ENCODE measurements around the gene LHX8.

- TF ChIP-seq ELF4 (IDR thresholded peaks at IDR 0.05) (no peak), FOXK2 (IDR thresholded peaks at IDR 0.05) (no peak), SP1 (IDR thresholded peaks at IDR 0.05) (no peak), CTBP1 (IDR thresholded peaks at IDR 0.05; ENCODE audit: borderline replicate concordance) (no peak), NFRKB (IDR thresholded peaks at IDR 0.05) (no peak), SUZ12 (IDR thresholded peaks at IDR 0.05) (no peak), BHLHE40 (IDR thresholded peaks at IDR 0.05; ENCODE audit: borderline replicate concordance) (no peak), FOXM1 (IDR thresholded peaks at IDR 0.05; ENCODE audit: borderline replicate concordance) (no peak), ZNF384 (IDR thresholded peaks at IDR 0.05) (no peak), FOXA1 (IDR thresholded peaks at IDR 0.05) (no peak)
Measured at GRCh38 chr1:75097654-75098053, 36.5 kb upstream of the LHX8 start.
